Posterior vena cava (tissue), 2 donors: Measurements from ENCODE around the gene HAT1. TPM values are rescaled to one million over a fixed set of nuclear protein-coding genes. Genes with fewer than 3 reads are reported as not detected.
"Not testable (repeated sequence)": the region's sequence is repeated elsewhere in the genome, so short reads cannot be mapped to it uniquely, and the experiment has no call there.

ENCODE experiments used
- DNase-seq: peaks from one replicate; pipeline ENCODE4 v3.0.0-alpha.2; 2020; ENCODE audit warnings: low spot score
- intact Hi-C, 2 donors: fragments of 100-400 bp; cut with DNase I; formaldehyde crosslinking; loops; one replicate each; pipeline versions ENCODE4 v1.14.1 to v1.14.2; 2022 to 2023
- total RNA-seq, 2 donors: library from RNA; stranded (reverse); fragmentation: NEBNext Ultra II Directional; extraction: Animal tissue kit (Norgen Biotek cat#: 25700); gene quantifications; one replicate each; pipeline ENCODE4 v1.2.1, GENCODE V29; 2021
- donor health status: DM: yes; HTN: yes; CAD: no.
- donor health status: DM: yes; HTN: yes; CAD: no.

Gene HAT1
- total RNA-seq, 2 donors from 2014 or later, result 29.1 to 42.5 TPM

DNA sequence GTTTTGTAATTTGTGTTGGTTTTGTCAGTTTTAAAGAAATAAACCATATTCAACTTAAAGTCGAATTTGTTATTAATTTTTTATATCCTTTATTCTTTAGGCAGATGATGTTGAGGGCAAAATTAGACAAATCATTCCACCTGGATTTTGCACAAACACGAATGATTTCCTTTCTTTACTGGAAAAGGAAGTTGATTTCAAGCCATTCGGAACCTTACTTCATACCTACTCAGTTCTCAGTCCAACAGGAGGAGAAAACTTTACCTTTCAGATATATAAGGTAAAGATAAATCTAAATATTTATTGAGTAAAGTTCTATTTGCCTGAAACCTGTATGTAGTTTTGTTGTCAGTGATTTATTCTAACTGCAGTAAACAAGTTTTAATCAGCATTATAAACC lies 43.0 kb downstream of the HAT1 start:
- intact Hi-C loops, result no loop called here
- no peak for DNase-seq

DNA sequence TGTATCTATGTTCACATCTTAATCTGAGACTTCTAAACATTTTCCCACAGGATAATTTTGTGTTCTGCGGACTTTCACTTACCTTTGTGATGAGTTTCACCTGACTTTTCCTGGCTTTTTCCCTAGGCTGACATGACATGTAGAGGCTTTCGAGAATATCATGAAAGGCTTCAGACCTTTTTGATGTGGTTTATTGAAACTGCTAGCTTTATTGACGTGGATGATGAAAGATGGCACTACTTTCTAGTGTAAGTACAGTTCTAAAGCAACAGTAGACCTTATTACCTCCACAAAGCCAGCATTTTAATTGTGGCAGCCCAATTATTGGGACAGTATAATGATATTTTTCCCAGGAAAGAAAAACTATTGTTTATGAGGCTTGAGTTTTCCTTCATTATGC lies 43.4 kb downstream of the HAT1 start:
- intact Hi-C loops, result no loop called here
- DNase-seq, result no peak

DNA sequence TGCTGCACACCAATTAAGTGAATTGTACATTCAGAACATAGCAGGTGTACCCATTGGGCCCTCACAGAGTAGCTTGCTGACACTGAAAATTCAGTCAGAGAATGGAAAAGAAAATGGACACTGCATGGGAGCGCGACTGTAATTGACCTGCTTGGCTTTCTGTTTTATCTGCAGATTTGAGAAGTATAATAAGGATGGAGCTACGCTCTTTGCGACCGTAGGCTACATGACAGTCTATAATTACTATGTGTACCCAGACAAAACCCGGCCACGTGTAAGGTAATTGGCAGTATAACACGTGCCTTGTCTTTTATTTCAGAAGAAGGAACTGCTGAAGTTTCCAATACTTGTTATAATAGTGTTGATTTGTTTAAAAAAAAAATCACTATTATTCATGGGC lies 44.0 kb downstream of the HAT1 start:
- intact Hi-C loops, result no loop called here
- DNase-seq, result no peak

DNA sequence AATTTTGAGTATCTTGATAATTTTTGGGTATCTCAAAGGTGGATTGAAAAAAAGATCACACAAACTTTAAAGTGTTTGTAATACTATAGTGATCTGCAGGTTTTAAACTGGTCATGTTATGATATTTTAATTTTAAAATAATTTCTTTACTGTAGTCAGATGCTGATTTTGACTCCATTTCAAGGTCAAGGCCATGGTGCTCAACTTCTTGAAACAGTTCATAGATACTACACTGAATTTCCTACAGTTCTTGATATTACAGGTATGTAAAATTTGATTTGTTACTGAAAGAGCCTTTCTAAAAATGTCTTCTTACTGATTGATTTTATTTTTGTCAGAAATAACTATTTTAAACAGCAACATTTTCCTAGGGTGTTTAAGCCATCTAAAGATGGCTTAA lies 44.4 kb downstream of the HAT1 start:
- intact Hi-C loops, result no loop called here

DNA sequence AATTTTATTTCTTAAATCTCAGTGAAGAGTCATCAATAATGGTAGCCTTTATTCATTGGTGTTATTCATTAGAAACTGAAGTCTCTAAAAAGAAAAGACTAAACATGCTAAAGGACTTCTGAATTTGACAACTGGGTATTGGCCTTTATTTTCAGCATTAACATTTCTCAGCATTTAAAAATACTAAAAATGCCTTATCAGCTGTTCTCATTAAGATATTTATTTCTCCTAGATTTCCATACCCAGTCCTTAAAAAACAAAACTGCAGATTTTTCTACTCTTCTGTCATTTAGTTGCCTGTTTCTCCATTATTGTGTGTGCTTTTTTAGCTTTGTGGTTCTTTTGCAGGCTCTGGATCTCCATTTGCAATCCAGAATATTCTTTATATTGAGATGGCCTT lies 46.2 kb downstream of the HAT1 start:
- DNase-seq, result no peak
- intact Hi-C loops, result no loop called here

More for the DNA sequence above, 44.4 kb downstream of the HAT1 start:
- no peak for DNase-seq

DNA sequence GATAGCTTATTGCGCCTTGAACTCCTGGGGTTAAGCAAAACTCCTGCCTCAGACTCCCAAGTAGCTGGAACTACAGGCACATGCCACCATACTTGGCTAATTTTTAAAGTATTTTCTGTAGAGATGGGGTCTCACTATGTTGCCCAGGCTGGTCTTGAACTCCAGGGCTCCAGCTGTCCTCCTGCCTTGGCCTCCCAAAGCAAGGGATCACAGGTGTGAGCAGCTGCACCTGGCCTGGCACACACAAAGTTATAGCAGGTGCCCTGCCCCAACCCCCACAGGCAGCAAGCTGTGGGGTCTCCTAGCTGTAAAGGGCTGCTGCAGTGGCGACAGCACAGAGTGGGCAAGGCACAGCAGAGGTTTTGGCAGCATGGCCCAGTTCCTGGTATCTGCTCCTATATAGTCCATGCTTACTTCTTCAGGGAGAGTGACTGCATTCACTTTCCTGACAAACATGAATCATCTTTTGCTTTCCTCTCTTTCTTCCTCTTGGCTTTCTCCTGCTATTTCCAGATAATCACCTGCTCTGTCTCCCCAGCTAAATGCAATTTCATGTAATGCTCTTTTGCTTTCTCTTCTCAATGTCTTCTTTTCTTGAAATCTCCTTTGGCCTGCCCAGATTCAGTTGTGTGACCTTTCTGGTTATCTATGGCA lies 50.2 kb downstream of the HAT1 start:
- intact Hi-C loops, result no loop called here
- DNase-seq, result no peak

DNA sequence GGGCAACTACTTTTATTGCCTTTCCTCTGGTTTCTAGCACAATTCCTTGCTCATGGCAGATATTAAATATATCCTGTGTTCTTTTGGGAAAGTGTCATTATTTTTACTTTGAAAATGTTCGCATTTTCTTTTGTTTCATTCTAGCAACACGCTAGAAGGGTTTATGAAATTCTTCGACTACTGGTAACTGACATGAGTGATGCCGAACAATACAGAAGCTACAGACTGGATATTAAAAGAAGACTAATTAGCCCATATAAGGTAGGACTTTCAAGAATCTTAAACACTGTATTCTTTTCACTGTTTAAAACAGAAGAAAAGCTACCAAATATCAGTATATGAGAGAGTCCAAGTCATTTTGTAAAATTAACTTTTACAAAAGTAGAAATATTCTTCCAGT lies 56.8 kb downstream of the HAT1 start:
- no peak for DNase-seq
- intact Hi-C loops, result no loop called here

DNA sequence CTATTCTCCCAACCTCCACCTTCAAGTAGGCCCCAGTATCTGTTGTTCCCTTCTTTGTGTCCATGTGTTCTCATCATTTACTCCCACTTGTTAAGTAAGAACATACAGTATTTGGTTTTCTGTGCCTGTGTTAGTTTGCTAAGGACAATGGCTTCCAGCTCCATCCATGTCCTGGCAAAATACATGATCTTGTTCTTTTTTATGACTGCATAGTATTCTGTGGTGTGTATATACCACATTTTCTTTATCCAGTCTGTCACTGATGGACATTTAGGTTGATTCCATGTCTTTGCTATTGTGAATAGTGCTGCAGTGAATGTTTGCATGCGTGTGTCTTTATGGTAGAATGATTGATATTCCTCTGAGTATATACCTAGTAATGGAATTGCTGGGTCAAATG lies 61.7 kb downstream of the HAT1 start:
- intact Hi-C loops, DNase-seq: not testable (repeated sequence)

DNA sequence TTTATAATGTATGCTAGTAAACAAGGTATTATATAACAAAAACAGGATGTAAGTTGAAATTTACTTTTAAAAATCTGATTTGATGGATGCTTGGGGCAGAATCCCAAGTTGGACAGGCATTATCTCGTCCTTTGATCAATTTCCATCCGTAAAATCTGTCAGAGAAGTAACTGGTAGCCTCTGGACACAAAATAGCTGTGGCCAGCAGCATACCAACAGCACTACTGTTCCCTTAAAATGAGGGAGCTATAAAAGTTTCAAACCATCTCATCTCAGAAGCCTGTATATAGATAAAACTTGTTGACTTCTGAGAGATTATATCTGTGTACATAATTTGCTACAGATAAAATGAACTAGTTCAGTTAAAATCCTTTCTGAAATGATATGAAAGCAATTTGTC lies 62.8 kb downstream of the HAT1 start:
- intact Hi-C loops, result no loop called here
- DNase-seq, result no peak

DNA sequence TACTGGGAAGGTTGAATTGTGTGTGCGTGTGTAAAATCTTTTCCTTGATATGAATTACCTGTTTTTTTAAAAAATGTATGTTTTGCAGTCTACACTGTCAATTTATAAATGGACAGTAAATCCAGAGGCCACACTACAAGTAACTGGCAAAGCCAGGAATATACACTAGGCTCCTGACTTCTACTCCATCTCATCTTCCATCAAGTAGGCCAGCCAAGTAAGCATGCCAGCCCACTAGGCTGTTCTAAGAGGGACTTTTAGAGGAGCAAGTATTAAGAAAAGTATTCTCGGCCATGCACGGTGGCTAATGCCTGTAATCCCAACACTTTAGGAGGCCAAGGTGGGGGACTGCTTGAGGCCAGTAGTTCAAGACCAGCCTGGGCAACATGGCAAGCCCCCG lies 64.5 kb downstream of the HAT1 start:
- intact Hi-C loops, result no loop called here
- no peak for DNase-seq

DNA sequence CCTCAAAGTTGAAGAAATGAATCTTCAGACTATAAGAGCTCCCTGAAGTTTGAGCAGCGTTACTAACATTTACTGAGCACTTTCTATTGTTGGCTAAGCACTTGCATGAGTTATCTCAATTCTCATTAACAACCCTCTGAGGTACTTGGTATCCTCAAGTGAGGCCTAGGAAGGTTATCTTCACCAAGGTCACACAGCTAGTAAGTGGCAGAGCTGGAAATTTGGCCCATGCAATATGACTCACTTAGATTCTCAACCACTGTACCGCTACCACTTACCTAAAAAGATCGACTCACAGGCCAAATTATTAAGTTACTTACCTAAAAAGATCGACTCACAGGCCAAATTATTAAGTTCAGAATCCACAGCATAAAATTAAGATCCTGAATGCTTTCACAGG lies 68.8 kb downstream of the HAT1 start:
- intact Hi-C loops, result no loop called here
- no peak for DNase-seq

DNA sequence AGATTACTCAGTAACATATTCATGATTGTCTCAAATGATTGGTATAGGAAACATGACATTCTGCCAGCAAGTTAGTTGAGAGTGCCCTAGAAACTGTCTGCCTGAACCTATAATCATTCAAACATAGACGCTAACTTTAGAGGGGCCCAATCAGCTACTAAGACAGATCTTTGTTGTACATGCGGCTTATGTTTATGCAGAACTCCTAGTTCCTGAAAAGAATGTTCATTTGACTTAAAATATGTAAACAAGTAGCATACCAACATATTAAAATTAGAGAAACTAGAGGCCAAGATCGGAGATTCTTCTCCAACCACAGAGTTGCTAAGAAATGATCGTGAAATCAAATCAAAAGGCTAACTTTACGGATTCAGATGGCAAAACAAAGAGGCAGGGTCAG lies 73.3 kb downstream of the HAT1 start:
- intact Hi-C loops, result no loop called here
- no peak for DNase-seq

DNA sequence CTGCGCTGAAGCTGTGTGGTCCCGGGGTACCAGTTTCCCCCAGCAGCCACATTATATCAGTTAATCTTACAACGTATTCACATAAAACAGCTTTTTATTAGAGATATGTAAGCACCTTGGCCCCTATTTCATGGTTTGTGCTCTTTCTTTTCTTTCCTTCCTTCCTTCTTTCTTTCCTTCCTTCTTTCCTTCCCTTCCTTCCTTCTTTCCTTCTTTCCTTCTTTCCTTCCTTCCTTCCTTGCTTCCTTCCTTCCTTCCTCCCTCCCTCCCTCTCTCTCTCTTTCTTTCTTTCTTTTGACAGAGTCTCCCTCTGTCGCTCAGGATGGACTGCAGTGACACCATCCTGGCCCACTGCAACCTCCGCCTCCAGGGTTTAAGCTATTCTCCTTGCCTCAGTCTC lies 73.8 kb downstream of the HAT1 start:
- no peak for DNase-seq
- intact Hi-C loops, result no loop called here

DNA sequence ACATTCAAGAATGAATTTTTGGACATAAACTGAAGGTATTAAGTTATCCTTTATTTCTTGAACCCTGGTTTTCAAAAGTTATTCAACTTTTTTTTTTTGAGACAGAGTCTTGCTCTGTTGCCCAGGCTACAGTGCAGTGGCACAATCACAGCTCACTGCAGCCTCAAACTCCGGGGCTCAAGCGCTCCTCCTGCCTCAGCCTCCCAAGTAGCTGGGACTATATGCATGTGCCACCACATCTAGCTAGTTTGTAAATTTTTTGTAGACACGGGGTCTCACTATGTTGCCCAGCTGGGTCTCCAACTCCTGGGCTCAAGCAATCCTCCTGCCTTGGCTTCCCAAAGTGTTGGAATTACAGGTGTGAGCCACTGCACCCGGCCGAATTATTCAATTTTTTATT lies 74.8 kb downstream of the HAT1 start:
- DNase-seq, intact Hi-C loops: not testable (repeated sequence)

DNA sequence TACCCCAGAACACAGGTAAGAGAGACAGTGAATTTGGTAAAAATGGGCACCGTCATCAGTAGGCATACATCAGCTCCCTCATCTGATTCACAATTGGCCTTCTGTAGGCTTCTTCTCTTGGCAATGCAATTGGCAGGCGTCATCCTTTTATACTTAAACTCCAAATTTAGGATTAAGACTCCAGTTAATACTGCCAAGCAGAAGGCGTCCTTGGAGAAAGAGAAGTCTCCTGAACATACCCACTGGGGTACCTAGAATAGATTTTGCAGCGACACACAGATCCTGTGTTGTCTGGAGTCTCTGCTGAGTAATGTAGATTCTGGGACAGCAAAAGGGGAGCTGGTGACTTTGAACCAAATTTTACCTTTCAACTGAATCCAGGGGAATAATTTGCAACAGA lies 76.9 kb downstream of the HAT1 start:
- DNase-seq, result no peak
- intact Hi-C loops, result no loop called here

DNA sequence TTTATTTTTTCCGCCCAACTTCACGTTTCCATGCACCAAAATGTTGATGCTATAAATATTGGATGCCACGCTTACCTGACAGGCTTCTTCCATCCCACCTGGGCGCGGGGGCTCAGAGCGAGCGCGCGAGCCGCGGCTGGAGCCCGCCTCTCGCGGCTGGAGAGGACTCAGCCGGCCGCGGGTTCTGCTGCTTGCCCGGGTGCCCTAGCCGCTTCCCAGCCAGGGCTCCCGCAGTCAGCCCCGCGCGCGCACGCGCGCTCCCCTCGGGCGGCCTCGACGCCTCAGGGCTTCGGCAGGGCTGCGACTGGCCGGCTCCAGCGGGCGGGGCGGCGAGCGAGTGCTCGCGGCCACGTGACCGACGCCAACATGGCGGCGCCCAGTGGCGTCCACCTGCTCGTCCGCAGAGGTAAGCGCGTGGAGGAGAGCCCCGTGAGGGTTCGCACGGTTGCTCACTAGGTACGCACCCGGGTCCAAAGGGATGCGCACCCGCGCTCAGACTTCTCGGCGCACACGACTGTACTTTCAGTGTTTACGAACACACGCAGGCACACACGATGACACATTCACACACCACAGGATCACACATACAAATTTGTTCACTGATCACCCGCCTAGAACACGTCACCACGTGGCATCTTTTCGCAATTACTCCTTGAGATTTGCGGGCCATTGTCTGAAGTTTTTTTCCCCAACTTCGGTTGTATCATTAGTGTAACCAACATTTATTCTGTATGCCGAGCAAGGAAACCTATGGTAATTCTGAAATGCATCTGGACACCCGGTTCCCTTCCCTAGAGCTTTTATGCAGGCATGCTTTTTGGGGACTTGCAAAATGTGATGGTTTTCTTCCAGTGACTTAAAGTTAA lies 77.6 kb downstream of the HAT1 start, which contains the start of gene METAP1D:
TSS of gene METAP1D (plus strand) at position 350 of the 866 bp plus-strand sequence. CDS start at position 367, 17 bp downstream.
- intact Hi-C loops, result no loop called here
- peak; percentile 96 for DNase-seq

DNA sequence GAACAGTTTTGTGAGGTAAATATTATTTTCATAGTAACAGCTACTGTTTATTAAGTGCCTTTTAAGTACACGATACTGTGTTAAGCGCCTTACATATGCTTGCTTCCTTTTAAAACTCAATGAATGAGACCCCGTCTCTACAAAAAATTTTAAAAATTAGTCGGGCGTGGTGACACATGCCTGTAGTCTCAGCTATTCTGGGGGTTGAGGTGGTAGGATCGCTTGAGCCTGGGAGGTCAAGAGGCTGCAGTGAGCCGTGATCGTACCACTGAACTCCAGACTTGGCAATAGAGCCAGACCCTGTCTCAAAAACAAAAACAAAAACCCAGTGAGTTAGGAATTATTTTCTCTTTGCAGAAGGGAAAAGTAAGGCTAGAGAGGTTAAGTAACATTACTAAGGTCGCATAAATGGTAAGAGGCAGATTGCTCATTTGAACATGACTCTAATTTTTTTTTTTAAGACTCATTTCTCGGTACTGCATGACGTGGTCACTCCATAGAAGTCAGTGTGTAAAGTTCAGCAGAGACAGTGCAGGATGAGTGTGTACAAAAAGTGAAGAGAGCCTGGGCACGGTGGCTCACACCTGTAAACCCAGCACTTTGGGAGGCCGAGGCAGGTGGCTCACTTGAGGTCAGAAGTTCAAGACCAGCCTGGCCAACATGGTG lies 78.6 kb downstream of the HAT1 start:
- intact Hi-C loops, result no loop called here
- DNase-seq, result no peak

DNA sequence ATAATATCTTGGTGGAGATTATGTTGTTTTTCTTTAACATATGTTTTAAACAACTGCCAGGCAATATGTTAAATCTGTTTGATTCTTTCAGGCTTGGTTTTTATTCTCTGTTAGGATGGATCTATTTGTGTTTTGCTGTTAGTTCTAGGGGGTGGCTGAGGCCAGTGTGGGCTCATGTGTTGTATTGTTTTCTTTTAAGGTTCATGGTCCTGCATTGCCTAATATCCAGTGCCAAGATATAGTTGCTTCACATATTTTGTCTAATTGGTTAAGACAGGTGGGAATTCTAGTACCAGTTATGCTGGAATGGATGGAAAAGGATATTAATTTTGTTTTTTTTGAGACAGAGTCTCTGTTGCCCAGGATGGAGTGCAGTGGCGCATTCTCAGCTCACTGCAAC lies 85.1 kb downstream of the HAT1 start:
- DNase-seq, result no peak
- intact Hi-C loops, result no loop called here

DNA sequence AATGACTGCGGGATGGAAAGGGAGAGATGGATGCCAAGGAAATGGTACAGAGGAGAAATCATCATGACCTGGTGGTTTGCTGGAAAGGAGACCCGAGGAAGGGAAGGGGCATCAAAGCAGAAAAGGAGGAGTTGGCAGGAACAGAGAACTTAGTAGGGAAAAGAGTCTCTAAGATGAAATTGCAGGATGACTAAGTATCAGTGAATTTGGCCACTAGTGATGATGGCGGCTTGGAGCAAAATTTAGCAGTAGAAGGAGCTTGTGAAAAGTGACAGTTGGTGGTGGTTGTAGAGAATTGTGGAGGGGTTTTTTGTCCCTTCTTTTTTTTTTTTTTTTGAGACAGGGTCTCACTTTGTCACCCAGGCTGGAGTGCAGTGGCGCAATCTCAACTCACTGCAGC lies 87.6 kb downstream of the HAT1 start:
- intact Hi-C loops, result no loop called here
- no peak for DNase-seq

DNA sequence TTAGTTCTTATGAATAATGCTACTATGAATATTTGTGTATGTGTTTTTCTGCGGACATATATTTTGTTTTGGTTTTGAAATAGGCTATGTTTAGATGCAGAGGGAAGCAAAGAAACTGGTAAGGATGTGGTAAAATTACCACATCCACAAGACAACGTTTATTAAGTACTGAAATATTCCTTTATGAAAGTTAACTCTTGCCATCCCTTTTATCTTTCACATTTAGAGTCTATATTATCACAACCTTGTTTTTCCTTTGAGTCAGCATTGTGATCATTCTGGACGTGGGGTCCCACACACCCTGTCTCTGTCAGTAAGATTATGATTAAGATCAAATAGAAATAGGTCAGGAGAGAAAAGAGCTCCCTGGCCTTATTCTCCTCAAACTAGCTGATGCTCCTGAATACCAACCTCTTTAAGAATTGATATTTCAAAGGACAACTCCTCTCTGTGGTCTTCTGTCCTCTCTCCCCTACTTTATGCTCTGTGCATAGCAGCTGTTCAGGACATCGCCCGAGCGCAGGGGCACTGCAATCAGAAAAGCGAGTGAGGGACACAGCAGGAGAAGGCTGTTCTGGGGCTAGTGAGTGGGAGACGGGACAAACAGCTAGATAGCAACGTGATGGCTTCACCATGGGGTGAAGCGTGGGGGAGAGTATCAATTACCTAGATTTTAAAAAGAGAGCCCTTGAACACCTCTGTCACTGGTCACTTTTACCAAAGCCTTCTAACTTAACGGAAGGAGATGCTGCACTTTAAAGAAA lies 89.7 kb downstream of the HAT1 start:
- intact Hi-C loops, result no loop called here
- no peak for DNase-seq
